Stomach smooth muscle (tissue), 2 donors: ENCODE results near the gene FAM219A.
A peak's percentile ranks its signal among the peaks of the same experiment; 100 is the strongest.
"Not testable (repeated sequence)": the region's sequence is repeated elsewhere in the genome, so short reads cannot be mapped to it uniquely, and the experiment has no call there.

Source experiments
- H3K27ac ChIP-seq: one replicate; pipeline ENCODE4 v1.7.0; 2013; ENCODE audit warnings: mild to moderate bottlenecking, low read length, inconsistent platforms
- H3K27me3 ChIP-seq, 2 donors: one replicate each; pipeline ENCODE4 v1.7.0; 2013; ENCODE audit warnings: low read length in 2 of 2; ENCODE audit not compliant: insufficient read depth in 2 of 2, control insufficient read depth in 1 of 2
- H3K36me3 ChIP-seq, 2 donors: one replicate each; pipeline ENCODE4 v1.7.0; 2013; ENCODE audit warnings: low read length in 2 of 2; ENCODE audit not compliant: control insufficient read depth in 2 of 2, insufficient read depth in 2 of 2
- H3K4me1 ChIP-seq: one replicate; pipeline ENCODE4 v1.7.0; 2013; ENCODE audit warnings: low read length; ENCODE audit not compliant: control insufficient read depth, insufficient read depth
- H3K4me3 ChIP-seq, 2 donors: one replicate each; pipeline ENCODE4 v1.7.0; 2013; ENCODE audit warnings: low read length in 2 of 2
- H3K9ac ChIP-seq, 2 donors: one replicate each; pipeline ENCODE4 v1.7.0; 2013; ENCODE audit warnings: low read length in 2 of 2, mild to moderate bottlenecking in 1 of 2
- H3K9me3 ChIP-seq, 2 donors: one replicate each; pipeline ENCODE4 v1.7.0; 2013; ENCODE audit warnings: low read length in 2 of 2; ENCODE audit not compliant: control insufficient read depth in 2 of 2
- donor health status: healthy.
- donor health status: Pancreatic carcinoma.

Gene FAM219A

GRCh38 chr9:34369636-34370035, 88.7 kb downstream of the FAM219A start:
- H3K4me3 ChIP-seq, result no peak overlapping the region
- peak overlapping the region; percentile 18 for H3K27ac ChIP-seq
- peaks cover 18% of the 10 kb centered on the region for H3K4me1 ChIP-seq

GRCh38 chr9:34368796-34369195, 89.6 kb downstream of the FAM219A start:
- not testable (repeated sequence) for H3K9ac ChIP-seq, H3K27ac ChIP-seq, H3K9me3 ChIP-seq, H3K4me3 ChIP-seq, H3K27me3 ChIP-seq
- peaks cover 16% of the 10 kb centered on the region for H3K4me1 ChIP-seq
- peaks cover 19 to 33% of the 10 kb centered on the region in 2 donors for H3K36me3 ChIP-seq

More at GRCh38 chr9:34369636-34370035, 88.7 kb downstream of the FAM219A start:
- H3K27me3 ChIP-seq, result no peaks in the 10 kb centered on the region
- peaks cover 19 to 32% of the 10 kb centered on the region in 2 donors for H3K36me3 ChIP-seq
- no peak overlapping the region for H3K9ac ChIP-seq
- H3K9me3 ChIP-seq, result no peaks in the 10 kb centered on the region

- H3K27ac ChIP-seq, H3K4me3 ChIP-seq, H3K9me3 ChIP-seq, H3K27me3 ChIP-seq, H3K9ac ChIP-seq: not testable (repeated sequence)
- peaks cover 14% of the 10 kb centered on the region for H3K4me1 ChIP-seq
- H3K36me3 ChIP-seq, result peaks cover 19 to 34% of the 10 kb centered on the region in 2 donors
Measured at GRCh38 chr9:34367751-34368410, 90.5 kb downstream of the FAM219A start.

- H3K36me3 ChIP-seq, result peaks cover 14 to 28% of the 10 kb centered on the region in 2 donors
- no peak overlapping the region for H3K4me3 ChIP-seq
- H3K9me3 ChIP-seq, result no peaks in the 10 kb centered on the region
- no peak overlapping the region for H3K9ac ChIP-seq
- H3K27me3 ChIP-seq, result no peaks in the 10 kb centered on the region
- H3K4me1 ChIP-seq, result peaks cover 14% of the 10 kb centered on the region
- no peak overlapping the region for H3K27ac ChIP-seq
Measured at GRCh38 chr9:34366365-34366764, 92.0 kb downstream of the FAM219A start.

GRCh38 chr9:34365282-34365681, 93.1 kb downstream of the FAM219A start:
- Histone ChIP-seq H3K9ac (no peak overlapping the region), H3K4me3 (no peak overlapping the region), H3K9me3 (no peaks in the 10 kb centered on the region), H3K27me3 (no peaks in the 10 kb centered on the region), H3K36me3 (peaks cover 8 to 17% of the 10 kb centered on the region in 2 donors), H3K27ac (no peak overlapping the region), H3K4me1 (peaks cover 14% of the 10 kb centered on the region)

GRCh38 chr9:34363619-34364351, 94.6 kb downstream of the FAM219A start:
- Histone ChIP-seq H3K4me1 (peaks cover 9% of the 10 kb centered on the region), H3K36me3 (peaks cover 0 to 8% of the 10 kb centered on the region in 2 donors), H3K4me3 (no peak overlapping the region), H3K9ac (no peak overlapping the region), H3K9me3 (no peaks in the 10 kb centered on the region), H3K27me3 (no peaks in the 10 kb centered on the region), H3K27ac (peak overlapping the region; percentile 11)

- no peaks in the 10 kb centered on the region for H3K9me3 ChIP-seq
- no peaks in the 10 kb centered on the region for H3K27me3 ChIP-seq
- H3K36me3 ChIP-seq, result peaks cover 0 to 6% of the 10 kb centered on the region in 2 donors
- peaks cover 9% of the 10 kb centered on the region for H3K4me1 ChIP-seq
- no peak overlapping the region for H3K4me3 ChIP-seq
- no peak overlapping the region for H3K9ac ChIP-seq
- no peak overlapping the region for H3K27ac ChIP-seq
Measured at GRCh38 chr9:34362614-34363214, 95.7 kb downstream of the FAM219A start.

GRCh38 chr9:34352957-34353356, 105.4 kb downstream of the FAM219A start:
- not testable (repeated sequence) for H3K27ac ChIP-seq, H3K9me3 ChIP-seq, H3K36me3 ChIP-seq, H3K27me3 ChIP-seq, H3K4me1 ChIP-seq, H3K4me3 ChIP-seq, H3K9ac ChIP-seq

- not testable (repeated sequence) for H3K36me3 ChIP-seq, H3K4me3 ChIP-seq, H3K27me3 ChIP-seq, H3K9me3 ChIP-seq, H3K9ac ChIP-seq, H3K4me1 ChIP-seq, H3K27ac ChIP-seq
Measured at GRCh38 chr9:34352122-34352652, 106.2 kb downstream of the FAM219A start.

GRCh38 chr9:34349324-34349723, 109.0 kb downstream of the FAM219A start:
- no peaks in the 10 kb centered on the region for H3K9me3 ChIP-seq
- no peaks in the 10 kb centered on the region for H3K27me3 ChIP-seq
- peaks cover 22% of the 10 kb centered on the region for H3K4me1 ChIP-seq
- no peaks in the 10 kb centered on the region for H3K36me3 ChIP-seq
- no peak overlapping the region for H3K9ac ChIP-seq
- H3K4me3 ChIP-seq, result no peak overlapping the region
- no peak overlapping the region for H3K27ac ChIP-seq
